GM19238 (cell line): Measurements from ENCODE around the gene ZNF432.
A peak's percentile ranks its signal among the peaks of the same experiment; 100 is the strongest.

Experiments
- DNase-seq: peaks from one replicate; pipeline ENCODE4 v3.0.0; 2011; ENCODE audit warnings: low spot score; ENCODE audit not compliant: insufficient read length

ZNF432 gene

DNA sequence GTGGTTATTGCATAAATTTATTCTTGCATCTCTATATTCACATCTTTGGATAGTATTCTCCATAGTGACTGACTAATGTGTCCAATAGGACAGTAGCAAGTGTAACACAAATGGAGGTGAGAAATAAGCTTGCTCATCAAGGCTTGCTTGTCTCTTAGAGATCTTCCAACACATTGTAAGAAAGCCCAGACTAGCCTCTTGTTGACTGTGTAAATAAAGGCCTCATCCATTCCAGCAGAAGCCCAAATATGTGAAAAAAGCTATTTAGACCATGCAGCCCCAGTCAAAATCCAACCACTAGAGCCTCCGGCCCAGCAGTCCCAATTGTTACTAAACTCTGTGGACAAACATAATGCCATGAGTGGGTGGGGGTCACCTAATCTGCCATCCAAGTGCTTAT is 38.0 kb downstream of the ZNF432 start:
- DNase-seq, result no peak

- peak; percentile 58 for DNase-seq
These were observed 40.7 kb downstream of the ZNF432 start, which contains the start of gene ZNF615 for GRCh38 chr19:52007806-52008557. ZNF615 (minus strand) TSS chr19:52008211; CDS start chr19:52003711, 4,500 bp downstream.

DNA sequence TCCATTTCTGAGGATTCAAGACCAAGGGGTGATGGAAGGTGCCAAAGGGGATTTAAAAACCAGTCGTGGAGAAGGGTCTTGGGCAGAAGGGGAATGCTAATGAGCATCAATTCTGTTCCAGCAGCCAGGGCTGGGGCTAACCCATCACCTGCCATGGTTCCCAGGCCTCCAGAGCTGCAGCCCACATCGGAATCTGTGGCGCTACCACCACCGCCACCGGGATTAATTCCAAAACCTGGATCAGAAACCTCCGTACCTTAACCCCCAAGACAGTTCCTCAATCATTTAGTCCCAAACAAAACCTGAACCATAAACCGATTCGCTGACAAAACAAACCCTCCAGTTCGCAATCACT is 41.2 kb downstream of the ZNF432 start:
- no peak for DNase-seq

GRCh38 chr19:51994048-51994644 is 54.5 kb downstream of the ZNF432 start:
- no peak for DNase-seq

DNA sequence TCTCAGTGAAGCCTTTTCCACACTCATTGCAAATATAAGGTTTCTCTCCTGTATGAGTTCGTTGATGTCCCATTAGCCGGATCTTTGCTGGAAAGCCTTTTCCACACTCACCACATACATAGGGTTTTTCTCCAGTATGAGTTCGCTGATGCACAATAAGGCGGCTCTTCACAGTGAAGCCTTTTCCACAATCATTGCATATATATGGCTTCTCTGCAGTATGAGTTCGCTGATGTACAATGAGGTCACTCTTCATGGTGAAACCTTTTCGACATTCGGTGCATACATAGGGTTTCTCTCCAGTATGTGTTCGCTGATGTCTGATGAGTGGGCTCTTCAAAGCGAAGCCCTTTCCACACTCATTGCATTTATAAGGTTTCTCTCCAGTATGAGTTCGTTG is 55.2 kb downstream of the ZNF432 start:
- DNase-seq, result no peak

DNA sequence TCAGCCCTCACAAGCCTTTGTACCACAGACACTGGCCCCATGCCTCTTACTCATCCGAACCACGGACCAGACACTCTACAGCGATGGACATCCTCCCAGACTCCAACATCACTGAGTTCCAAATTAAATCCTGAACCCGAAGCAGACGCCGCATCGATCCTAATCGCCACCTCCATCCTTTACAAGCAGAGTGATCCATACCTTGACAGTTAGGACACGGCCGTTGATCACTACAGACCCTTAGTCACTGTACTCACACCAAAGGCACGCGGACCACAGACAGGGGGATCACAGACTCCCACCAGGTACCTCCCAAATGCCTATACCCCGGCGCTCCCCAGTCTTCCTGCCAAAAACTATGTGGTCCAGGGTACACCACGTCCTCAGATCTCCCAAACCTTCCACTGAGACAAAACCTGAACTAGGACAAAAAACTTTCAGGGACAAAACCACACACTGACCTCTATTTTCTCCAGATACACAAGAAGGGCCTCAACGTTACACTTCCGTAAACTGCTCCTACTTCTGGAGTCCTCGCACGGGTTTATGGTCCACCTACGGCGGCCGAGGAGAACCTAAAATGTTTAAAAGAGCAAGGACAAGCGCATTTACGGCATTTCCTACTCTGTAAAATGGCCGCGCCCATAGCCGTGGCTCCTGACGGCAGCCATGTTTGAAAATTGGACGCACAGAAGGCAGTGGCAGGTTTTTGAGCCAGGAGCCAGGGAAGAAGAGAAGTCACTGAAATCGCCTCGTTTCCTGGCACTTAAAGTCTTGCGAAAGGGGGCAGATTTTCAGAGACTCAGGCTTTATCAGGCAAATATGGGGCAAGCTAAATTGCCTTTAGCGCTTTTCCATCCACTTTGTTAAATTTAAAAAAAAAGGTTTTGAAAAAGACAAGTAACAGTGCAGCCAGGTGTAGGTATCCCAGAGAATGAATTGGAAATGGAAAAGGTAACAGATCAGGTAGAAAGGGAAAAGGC is 62.0 kb downstream of the ZNF432 start, which contains the start of gene ZNF350:
Gene ZNF350, minus strand, starts transcription at position 532 of the 983 bp plus-strand sequence. CDS start 12,480 bp downstream, outside the sequence.
- peak; percentile 66 for DNase-seq

GRCh38 chr19:51983361-51983760 is 65.3 kb downstream of the ZNF432 start:
- no peak for DNase-seq
